ENCODE measurements around the gene RSPRY1.

- TF ChIP-seq, protein P1, sequence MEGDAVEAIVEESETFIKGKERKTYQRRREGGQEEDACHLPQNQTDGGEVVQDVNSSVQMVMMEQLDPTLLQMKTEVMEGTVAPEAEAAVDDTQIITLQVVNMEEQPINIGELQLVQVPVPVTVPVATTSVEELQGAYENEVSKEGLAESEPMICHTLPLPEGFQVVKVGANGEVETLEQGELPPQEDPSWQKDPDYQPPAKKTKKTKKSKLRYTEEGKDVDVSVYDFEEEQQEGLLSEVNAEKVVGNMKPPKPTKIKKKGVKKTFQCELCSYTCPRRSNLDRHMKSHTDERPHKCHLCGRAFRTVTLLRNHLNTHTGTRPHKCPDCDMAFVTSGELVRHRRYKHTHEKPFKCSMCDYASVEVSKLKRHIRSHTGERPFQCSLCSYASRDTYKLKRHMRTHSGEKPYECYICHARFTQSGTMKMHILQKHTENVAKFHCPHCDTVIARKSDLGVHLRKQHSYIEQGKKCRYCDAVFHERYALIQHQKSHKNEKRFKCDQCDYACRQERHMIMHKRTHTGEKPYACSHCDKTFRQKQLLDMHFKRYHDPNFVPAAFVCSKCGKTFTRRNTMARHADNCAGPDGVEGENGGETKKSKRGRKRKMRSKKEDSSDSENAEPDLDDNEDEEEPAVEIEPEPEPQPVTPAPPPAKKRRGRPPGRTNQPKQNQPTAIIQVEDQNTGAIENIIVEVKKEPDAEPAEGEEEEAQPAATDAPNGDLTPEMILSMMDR (conservative IDR thresholded peaks at IDR 0.05) = no peak
- no peak for TF ChIP-seq ZFX (IDR thresholded peaks at IDR 0.05)
Measured at GRCh38 chr16:57145046-57146021, 40.8 kb upstream of the RSPRY1 start.
